Hepatocyte (in vitro differentiated cells): Measurements from ENCODE around the gene SNAPIN.

Experiments
- EZH2 ChIP-seq: fragments of 200-600 bp; sonication (generic); IDR thresholded peaks from 2 replicates; pipeline ENCODE4 v1.6.1; 2016; ENCODE audit warnings: antibody characterized with exemption, mild to moderate bottlenecking, borderline replicate concordance
- TF ChIP-seq, protein P1 (sequence below): fragments of 200-600 bp; sonication (generic); IDR thresholded peaks from 2 replicates; pipeline ENCODE4 v1.5.1; 2016; ENCODE audit warnings: antibody characterized with exemption, mild to moderate bottlenecking; ENCODE audit not compliant: poor library complexity

DNA sequence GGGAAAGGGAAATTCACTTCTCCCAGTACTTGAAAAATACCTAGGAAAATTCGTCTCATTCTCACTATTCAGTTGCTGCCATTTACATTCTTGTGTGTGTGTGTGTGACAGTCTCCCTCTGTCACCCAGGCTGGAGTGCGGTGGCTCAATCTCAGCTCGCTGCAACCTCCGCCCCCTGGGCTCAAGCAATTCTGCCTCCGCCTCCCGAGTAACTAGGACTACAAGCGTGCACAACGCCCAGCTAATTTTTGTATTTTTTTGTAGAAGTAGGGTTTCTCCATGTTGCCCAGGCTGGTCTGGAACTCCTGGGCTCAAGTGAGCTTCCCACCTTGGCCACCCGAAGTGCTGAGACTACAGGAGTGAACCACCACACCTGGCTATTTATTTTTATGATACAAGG is 1.2 kb downstream of the SNAPIN start:
- TF ChIP-seq, protein P1, sequence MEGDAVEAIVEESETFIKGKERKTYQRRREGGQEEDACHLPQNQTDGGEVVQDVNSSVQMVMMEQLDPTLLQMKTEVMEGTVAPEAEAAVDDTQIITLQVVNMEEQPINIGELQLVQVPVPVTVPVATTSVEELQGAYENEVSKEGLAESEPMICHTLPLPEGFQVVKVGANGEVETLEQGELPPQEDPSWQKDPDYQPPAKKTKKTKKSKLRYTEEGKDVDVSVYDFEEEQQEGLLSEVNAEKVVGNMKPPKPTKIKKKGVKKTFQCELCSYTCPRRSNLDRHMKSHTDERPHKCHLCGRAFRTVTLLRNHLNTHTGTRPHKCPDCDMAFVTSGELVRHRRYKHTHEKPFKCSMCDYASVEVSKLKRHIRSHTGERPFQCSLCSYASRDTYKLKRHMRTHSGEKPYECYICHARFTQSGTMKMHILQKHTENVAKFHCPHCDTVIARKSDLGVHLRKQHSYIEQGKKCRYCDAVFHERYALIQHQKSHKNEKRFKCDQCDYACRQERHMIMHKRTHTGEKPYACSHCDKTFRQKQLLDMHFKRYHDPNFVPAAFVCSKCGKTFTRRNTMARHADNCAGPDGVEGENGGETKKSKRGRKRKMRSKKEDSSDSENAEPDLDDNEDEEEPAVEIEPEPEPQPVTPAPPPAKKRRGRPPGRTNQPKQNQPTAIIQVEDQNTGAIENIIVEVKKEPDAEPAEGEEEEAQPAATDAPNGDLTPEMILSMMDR = no peak
- no peak for TF ChIP-seq EZH2
